Natural killer cell (primary cell): ENCODE measurements around the gene ZNF281. TPM values are rescaled to one million over a fixed set of nuclear protein-coding genes. Genes with fewer than 3 reads are reported as not detected.

Source experiments
- ATAC-seq, 3 donors: fragments of 150-1000 bp in 2 of 3; fragments of 200-7000 bp in 1 of 3; cut with Tn5 transposase; 1 replicate in 1 of 3; 2 replicates in 2 of 3; pipeline ENCODE4 v1.10.0; 2021; ENCODE audit warnings: mild to moderate bottlenecking in 2 of 3, moderate library complexity in 2 of 3
- DNase-seq, 2 donors: peaks; one replicate each; pipeline versions ENCODE4 v3.0.0 to v3.0.0-alpha.2; 2013 to 2021; ENCODE audit warnings: mixed read lengths in 1 of 2
- H3K27ac ChIP-seq: one replicate; pipeline ENCODE4 v1.5.1; 2013; ENCODE audit warnings: mild to moderate bottlenecking, low read length
- H3K27me3 ChIP-seq: one replicate; pipeline ENCODE4 v1.6.1; 2013; ENCODE audit warnings: low read length; ENCODE audit not compliant: control insufficient read depth, insufficient read depth
- H3K36me3 ChIP-seq: one replicate; pipeline ENCODE4 v1.6.1; 2013; ENCODE audit warnings: low read length; ENCODE audit not compliant: control insufficient read depth, insufficient read depth
- H3K4me1 ChIP-seq: one replicate; pipeline ENCODE4 v1.6.1; 2013; ENCODE audit warnings: low read length; ENCODE audit not compliant: control insufficient read depth, insufficient read depth
- H3K4me3 ChIP-seq: one replicate; pipeline ENCODE4 v1.5.1; 2013; ENCODE audit warnings: low read length
- H3K9me3 ChIP-seq: one replicate; pipeline ENCODE4 v1.6.1; 2013; ENCODE audit warnings: low read length; ENCODE audit not compliant: control insufficient read depth, insufficient read depth
- H3K27ac Mint-ChIP-seq, 2 donors: one replicate each; pipeline ENCODE4 v1.8.0; 2022; ENCODE audit warnings: mild to moderate bottlenecking in 2 of 2, mixed read lengths in 2 of 2, moderate library complexity in 1 of 2
- H3K27me3 Mint-ChIP-seq, 2 donors: one replicate each; pipeline ENCODE4 v1.8.0; 2022; ENCODE audit warnings: low read depth in 2 of 2, mixed read lengths in 2 of 2
- H3K36me3 Mint-ChIP-seq: one replicate; pipeline ENCODE4 v1.8.0; 2022; ENCODE audit warnings: mixed read lengths
- H3K4me1 Mint-ChIP-seq, 2 donors: one replicate each; pipeline ENCODE4 v1.8.0; 2022; ENCODE audit warnings: mixed read lengths in 2 of 2
- H3K4me3 Mint-ChIP-seq: one replicate; pipeline ENCODE4 v1.8.0; 2022; ENCODE audit warnings: mild to moderate bottlenecking, moderate library complexity, mixed read lengths
- H3K9me3 Mint-ChIP-seq, 2 donors: one replicate each; pipeline ENCODE4 v1.8.0; 2022; ENCODE audit warnings: mixed read lengths in 2 of 2
- WGBS: methylation state at CpG from one replicate; pipeline ENCODE4 v1.1.7; 2013; ENCODE audit warnings: missing lambda C conversion rate; ENCODE audit not compliant: insufficient coverage; 5-methylcytosine and 5-hydroxymethylcytosine counted together
- intact Hi-C: fragments of 100-400 bp; cut with micrococcal nuclease; formaldehyde crosslinking; loops from one replicate; pipeline ENCODE4 v1.14.2; 2022
- total RNA-seq, 4 donors: library from RNA; stranded (reverse); fragments of 120-200 nt in 1 of 4; gene quantifications; one replicate each; pipeline versions ENCODE4 v1.2.3 to v1.2.4, GENCODE V29; 2013 to 2022
- TF ChIP-seq, protein P1 (sequence below): fragments of 200-600 bp; IDR thresholded peaks from one replicate; pipeline ENCODE4 v1.8.0; 2022; ENCODE audit warnings: antibody characterized with exemption

The ZNF281 gene
- total RNA-seq, 3 donors from 2014 or later (not counting 1 experiment from before 2014, with no cell fraction given) = 25.6 to 35.4 (median 33.8) TPM

GRCh38 chr1:200422211-200422610, 12.4 kb upstream of the ZNF281 start:
- Mint-ChIP-seq H3K36me3 (no peaks in the 10 kb centered on the region), H3K4me1 (no peaks in the 10 kb centered on the region), H3K27ac (no peak overlapping the region), H3K4me3 (no peak overlapping the region), H3K9me3 (no peaks in the 10 kb centered on the region), H3K27me3 (peaks cover 14 to 20% of the 10 kb centered on the region in 2 donors)
- H3K27me3 ChIP-seq = no peaks in the 10 kb centered on the region
- H3K4me3 ChIP-seq = no peak overlapping the region
- intact Hi-C loops = no loop called here
- no peaks in the 10 kb centered on the region for H3K4me1 ChIP-seq
- WGBS = 95% methylated on average over 3 of the region's 3 CpGs
- ATAC-seq (no peak), DNase-seq (no peak)
- H3K36me3 ChIP-seq = no peaks in the 10 kb centered on the region
- H3K27ac ChIP-seq = no peak overlapping the region
- TF ChIP-seq, protein P1, sequence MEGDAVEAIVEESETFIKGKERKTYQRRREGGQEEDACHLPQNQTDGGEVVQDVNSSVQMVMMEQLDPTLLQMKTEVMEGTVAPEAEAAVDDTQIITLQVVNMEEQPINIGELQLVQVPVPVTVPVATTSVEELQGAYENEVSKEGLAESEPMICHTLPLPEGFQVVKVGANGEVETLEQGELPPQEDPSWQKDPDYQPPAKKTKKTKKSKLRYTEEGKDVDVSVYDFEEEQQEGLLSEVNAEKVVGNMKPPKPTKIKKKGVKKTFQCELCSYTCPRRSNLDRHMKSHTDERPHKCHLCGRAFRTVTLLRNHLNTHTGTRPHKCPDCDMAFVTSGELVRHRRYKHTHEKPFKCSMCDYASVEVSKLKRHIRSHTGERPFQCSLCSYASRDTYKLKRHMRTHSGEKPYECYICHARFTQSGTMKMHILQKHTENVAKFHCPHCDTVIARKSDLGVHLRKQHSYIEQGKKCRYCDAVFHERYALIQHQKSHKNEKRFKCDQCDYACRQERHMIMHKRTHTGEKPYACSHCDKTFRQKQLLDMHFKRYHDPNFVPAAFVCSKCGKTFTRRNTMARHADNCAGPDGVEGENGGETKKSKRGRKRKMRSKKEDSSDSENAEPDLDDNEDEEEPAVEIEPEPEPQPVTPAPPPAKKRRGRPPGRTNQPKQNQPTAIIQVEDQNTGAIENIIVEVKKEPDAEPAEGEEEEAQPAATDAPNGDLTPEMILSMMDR = no peak
- H3K9me3 ChIP-seq = no peaks in the 10 kb centered on the region

DNA sequence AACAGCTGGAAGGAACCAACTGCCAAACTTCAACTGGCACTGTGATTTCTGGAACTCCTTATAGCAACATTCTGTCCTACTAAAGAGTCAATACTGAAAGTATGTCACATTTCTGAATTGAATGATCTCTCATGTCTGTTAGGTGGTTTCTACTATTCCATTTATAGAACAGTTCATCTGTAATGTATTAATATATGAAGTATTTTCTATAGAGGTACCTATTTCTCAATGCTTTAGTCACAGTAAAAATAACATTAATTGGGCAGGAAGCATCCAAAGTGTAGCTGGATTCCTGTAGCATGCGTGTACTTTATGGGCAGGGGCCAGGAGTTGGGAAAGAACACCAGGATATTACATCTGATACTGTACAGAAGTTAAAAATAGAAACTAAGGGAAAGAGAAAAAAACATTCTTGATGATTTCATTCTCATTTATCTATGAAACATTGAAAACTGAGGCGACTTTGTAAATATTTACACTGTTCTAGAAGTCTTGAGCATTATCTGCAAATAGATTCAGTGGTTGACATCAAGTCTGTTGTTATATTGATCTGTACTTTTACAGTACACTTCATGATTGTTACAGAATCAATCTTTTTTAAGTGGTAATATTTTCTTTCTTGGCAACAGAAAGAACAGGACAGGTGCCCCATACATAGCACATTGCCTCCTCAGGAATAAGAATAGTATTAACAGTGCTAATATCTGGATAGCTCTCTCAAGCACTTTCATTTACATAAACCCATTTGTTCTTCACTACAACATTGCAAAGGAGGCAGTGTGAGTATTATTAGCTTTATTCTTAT, 6.2 kb upstream of the ZNF281 start:
- no peaks in the 10 kb centered on the region for H3K27me3 ChIP-seq
- Mint-ChIP-seq H3K4me3 (no peak overlapping the region), H3K9me3 (no peaks in the 10 kb centered on the region), H3K36me3 (no peaks in the 10 kb centered on the region), H3K27me3 (peaks cover 22 to 26% of the 10 kb centered on the region in 2 donors), H3K4me1 (no peaks in the 10 kb centered on the region), H3K27ac (no peak overlapping the region)
- WGBS = 63% methylated on average over 1 of the region's 2 CpGs
- H3K27ac ChIP-seq = no peak overlapping the region
- H3K4me1 ChIP-seq = no peaks in the 10 kb centered on the region
- TF ChIP-seq, protein P1 = no peak
- no peaks in the 10 kb centered on the region for H3K36me3 ChIP-seq
- DNase-seq (no peak), ATAC-seq (no peak)
- H3K9me3 ChIP-seq = no peaks in the 10 kb centered on the region
- intact Hi-C loops = no loop called here
- H3K4me3 ChIP-seq = no peak overlapping the region

DNA sequence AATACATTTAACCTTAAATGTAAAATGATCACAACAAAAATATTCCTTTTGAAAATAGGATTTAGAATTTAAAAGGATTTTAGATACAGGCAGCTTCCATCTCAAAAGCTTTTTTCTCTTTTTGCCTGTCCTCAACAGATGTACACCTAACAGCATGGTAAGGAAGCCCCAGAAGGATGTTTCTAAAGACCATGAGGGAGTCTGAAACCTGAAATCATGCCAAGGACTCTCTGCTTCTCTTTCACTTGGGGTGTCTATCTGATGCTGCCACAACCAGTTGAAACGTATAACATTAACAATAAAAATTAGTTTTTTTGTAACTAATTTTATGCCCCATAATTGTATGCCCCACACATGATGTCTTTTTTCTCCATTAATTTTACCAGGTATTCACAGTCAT, 5.4 kb upstream of the ZNF281 start:
- Histone ChIP-seq H3K4me1 (no peaks in the 10 kb centered on the region), H3K36me3 (no peaks in the 10 kb centered on the region), H3K27me3 (no peaks in the 10 kb centered on the region), H3K4me3 (no peak overlapping the region), H3K9me3 (no peaks in the 10 kb centered on the region), H3K27ac (no peak overlapping the region)
- H3K27ac Mint-ChIP-seq = no peak overlapping the region
- H3K36me3 Mint-ChIP-seq = no peaks in the 10 kb centered on the region
- no peak overlapping the region for H3K4me3 Mint-ChIP-seq
- intact Hi-C loops = no loop called here
- TF ChIP-seq, protein P1 = no peak
- peaks cover 22 to 26% of the 10 kb centered on the region in 2 donors for H3K27me3 Mint-ChIP-seq
- ATAC-seq = no peak
- no peak for DNase-seq
- no peaks in the 10 kb centered on the region for H3K9me3 Mint-ChIP-seq
- 71% methylated on average over 1 of the region's 1 CpG for whole genome bisulfite sequencing
- peaks cover 5 to 7% of the 10 kb centered on the region in 2 donors for H3K4me1 Mint-ChIP-seq
